HepG2 (cell line): ENCODE results near the gene DKKL1. TPM values are rescaled to one million over a fixed set of nuclear protein-coding genes. Genes with fewer than 3 reads are reported as not detected.
A peak's percentile ranks its signal among the peaks of the same experiment; 100 is the strongest.

Experiments used
- GABPA ChIP-seq, 2 experiments: IDR thresholded peaks; 2 replicates each; pipeline ENCODE4 v1.6.1; 2011 to 2016; ENCODE audit warnings: low read depth in 2 of 2, low read length in 1 of 2, missing biosample characterization in 1 of 2, missing genetic modification characterization in 1 of 2
- GABPB1 ChIP-seq: IDR thresholded peaks from 2 replicates; pipeline ENCODE4 v1.6.1; 2016; ENCODE audit warnings: mild to moderate bottlenecking, missing genetic modification reagents, moderate library complexity, missing compliant biosample characterization
- JUNB ChIP-seq: sonication (generic); formaldehyde crosslinking; IDR thresholded peaks from 2 replicates; pipeline ENCODE4 v1.8.0; 2022; ENCODE audit warnings: missing genetic modification reagents, mild to moderate bottlenecking, borderline replicate concordance
- KDM2A ChIP-seq: sonication (generic); formaldehyde crosslinking; IDR thresholded peaks from 2 replicates; pipeline ENCODE4 v1.4.0; 2020; ENCODE audit warnings: low read depth, missing genetic modification reagents, borderline replicate concordance
- PATZ1 ChIP-seq: sonication (generic); formaldehyde crosslinking; IDR thresholded peaks from 2 replicates; pipeline ENCODE4 v1.4.0; 2020; ENCODE audit warnings: missing genetic modification reagents
- PTBP1 ChIP-seq: fragments of 200-400 bp; formaldehyde crosslinking; IDR thresholded peaks from 2 replicates; pipeline ENCODE4 v1.6.1; 2018; ENCODE audit warnings: low read length, low read depth; ENCODE audit not compliant: poor library complexity, severe bottlenecking
- SAP130 ChIP-seq: IDR thresholded peaks from 2 replicates; pipeline ENCODE4 v1.6.1; 2016; ENCODE audit warnings: low read depth
- SP4 ChIP-seq: sonication (generic); formaldehyde crosslinking; IDR thresholded peaks from 2 replicates; pipeline ENCODE4 v1.8.1; 2023; ENCODE audit warnings: mild to moderate bottlenecking, missing genetic modification reagents
- TAF1 ChIP-seq: sonication (generic); formaldehyde crosslinking; IDR thresholded peaks from 2 replicates; pipeline ENCODE4 v1.4.0; 2020; ENCODE audit warnings: missing genetic modification reagents
- THAP7 ChIP-seq: sonication (generic); formaldehyde crosslinking; IDR thresholded peaks from 2 replicates; pipeline ENCODE4 v1.8.1; 2023; ENCODE audit warnings: mild to moderate bottlenecking, missing genetic modification reagents
- THYN1 ChIP-seq: sonication (generic); formaldehyde crosslinking; IDR thresholded peaks from 2 replicates; pipeline ENCODE4 v1.8.1; 2023; ENCODE audit warnings: low read depth, mild to moderate bottlenecking, moderate library complexity, missing genetic modification reagents, borderline replicate concordance
- TP53 ChIP-seq: sonication (generic); formaldehyde crosslinking; conservative IDR thresholded peaks from 2 replicates; pipeline ENCODE4 v1.4.0; 2020; ENCODE audit warnings: missing genetic modification reagents
- U2AF2 ChIP-seq: fragments of 200-400 bp; formaldehyde crosslinking; IDR thresholded peaks from 2 replicates; pipeline ENCODE4 v1.6.1; 2017; ENCODE audit warnings: low read depth, mild to moderate bottlenecking, low read length
- ZBTB26 ChIP-seq: IDR thresholded peaks from 2 replicates; pipeline ENCODE4 v1.6.1; 2016; ENCODE audit warnings: missing compliant biosample characterization, missing genetic modification reagents, borderline replicate concordance
- ZFP62 ChIP-seq: sonication (generic); formaldehyde crosslinking; IDR thresholded peaks from 2 replicates; pipeline ENCODE4 v1.4.0; 2020; ENCODE audit warnings: missing genetic modification reagents
- ZNF136 ChIP-seq: sonication (generic); formaldehyde crosslinking; IDR thresholded peaks from 2 replicates; pipeline ENCODE4 v1.8.1; 2022; ENCODE audit warnings: low read depth, mild to moderate bottlenecking, moderate library complexity, missing genetic modification reagents
- ZNF276 ChIP-seq: sonication (generic); formaldehyde crosslinking; IDR thresholded peaks from 2 replicates; pipeline ENCODE4 v1.4.0; 2020; ENCODE audit warnings: mild to moderate bottlenecking, low read depth, missing genetic modification reagents
- ZNF296 ChIP-seq: sonication (generic); formaldehyde crosslinking; conservative IDR thresholded peaks from 2 replicates; pipeline ENCODE4 v1.5.0; 2020; ENCODE audit warnings: mild to moderate bottlenecking, missing genetic modification reagents
- ZNF512B ChIP-seq: sonication (generic); formaldehyde crosslinking; IDR thresholded peaks from 2 replicates; pipeline ENCODE4 v1.5.1; 2020; ENCODE audit warnings: missing genetic modification reagents, mild to moderate bottlenecking, borderline replicate concordance
- ZNF747 ChIP-seq: sonication (generic); formaldehyde crosslinking; IDR thresholded peaks from 2 replicates; pipeline ENCODE4 v1.8.1; 2023; ENCODE audit warnings: missing genetic modification reagents, mild to moderate bottlenecking, borderline replicate concordance
- ZNF782 ChIP-seq: sonication (generic); formaldehyde crosslinking; IDR thresholded peaks from 2 replicates; pipeline ENCODE4 v1.4.0; 2020; ENCODE audit warnings: missing genetic modification reagents, mild to moderate bottlenecking, borderline replicate concordance
- polyA plus RNA-seq, 8 experiments: library from polyadenylated mRNA; depleted of rRNA in 3 of 8; stranded (reverse) in 7 of 8; unstranded in 1 of 8; fragments of >200 nt; fragmentation: Illumina TruSeq in 4 of 8; extraction: Trizol in 4 of 8; gene quantifications; 2 replicates each; pipeline versions ENCODE4 v1.2.1 to v1.2.3, GENCODE V29; 2011 to 2016; ENCODE audit warnings: low read depth in 4 of 8, missing spikeins in 1 of 8, mixed read lengths in 1 of 8; ENCODE audit not compliant: insufficient read depth in 1 of 8
- total RNA-seq, 5 experiments: library from RNA; depleted of rRNA; stranded (reverse); fragments of >200 nt; fragmentation: Illumina TruSeq; extraction: Trizol; gene quantifications; 2 replicates each; pipeline ENCODE4 v1.2.3, GENCODE V29; 2016; ENCODE audit warnings: low read depth in 1 of 5

DKKL1 gene
- total and polyA plus RNA-seq, 2 of the 13 experiments (the other 11 are each of a cell fraction or from before 2014, with no cell fraction given) = 0.30 to 0.31 TPM

- TF ChIP-seq SP4 (CRISPR knock-in tag) (no peak), ZBTB26 (CRISPR knock-in tag) (no peak), THYN1 (CRISPR knock-in tag) (no peak), ZNF782 (no peak), ZNF747 (no peak), THAP7 (no peak), KDM2A (CRISPR knock-in tag) (0 out of 2 replicates have a peak, but pooled peaks have one; percentile 19), GABPA (IDR thresholded peaks at IDR 0.05; ENCODE audit: low read depth, low read length) (0 out of 2 replicates have a peak, but pooled peaks have one; percentile 11), GABPA (CRISPR knock-in tag; IDR thresholded peaks at IDR 0.05; ENCODE audit: low read depth) (peak; percentile 29; the same call in 1 of the 2 replicates), PTBP1 (no peak), ZNF136 (no peak), JUNB (CRISPR knock-in tag) (no peak), TP53 (CRISPR knock-in tag) (no peak), GABPB1 (peak; percentile 38; the same call in 1 of the 2 replicates), U2AF2 (no peak), ZNF512B (CRISPR knock-in tag) (no peak), ZNF296 (CRISPR knock-in tag) (no peak), ZFP62 (CRISPR knock-in tag) (no peak), PATZ1 (CRISPR knock-in tag) (peak; percentile 55; the same call in 1 of the 2 replicates), SAP130 (CRISPR knock-in tag) (no peak), ZNF276 (no peak), TAF1 (CRISPR knock-in tag) (no peak)
Observed at GRCh38 chr19:49333811-49334288, 29.8 kb upstream of the DKKL1 start (continued).
